HS-5 (cell line): ENCODE data around the gene BET1L.
"Not testable (repeated sequence)": the region's sequence is repeated elsewhere in the genome, so short reads cannot be mapped to it uniquely, and the experiment has no call there.

Experiments used
- DNase-seq: peaks from one replicate; pipeline ENCODE4 v3.0.0-alpha.2; 2012; ENCODE audit warnings: low read depth

BET1L gene

DNA sequence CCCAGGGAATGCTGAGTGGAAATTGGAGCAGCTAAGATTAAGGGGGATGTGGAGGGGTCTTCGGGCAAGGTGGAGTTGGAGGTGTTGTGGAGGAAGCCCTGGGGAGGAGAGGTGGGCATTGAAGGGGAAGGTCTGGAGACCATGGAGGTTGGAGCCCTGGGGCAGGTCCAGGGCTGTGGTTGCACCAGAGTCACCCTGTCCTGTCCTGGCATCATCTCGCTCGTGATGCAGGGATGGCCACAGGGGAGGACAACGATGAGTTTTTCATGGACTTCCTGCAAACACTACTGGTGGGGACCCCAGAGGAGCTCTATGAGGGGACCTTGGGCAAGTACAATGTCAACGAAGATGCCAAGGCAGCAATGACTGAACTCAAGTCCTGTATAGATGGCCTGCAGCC is 13.7 kb downstream of the BET1L start:
- not testable (repeated sequence) for DNase-seq

DNA sequence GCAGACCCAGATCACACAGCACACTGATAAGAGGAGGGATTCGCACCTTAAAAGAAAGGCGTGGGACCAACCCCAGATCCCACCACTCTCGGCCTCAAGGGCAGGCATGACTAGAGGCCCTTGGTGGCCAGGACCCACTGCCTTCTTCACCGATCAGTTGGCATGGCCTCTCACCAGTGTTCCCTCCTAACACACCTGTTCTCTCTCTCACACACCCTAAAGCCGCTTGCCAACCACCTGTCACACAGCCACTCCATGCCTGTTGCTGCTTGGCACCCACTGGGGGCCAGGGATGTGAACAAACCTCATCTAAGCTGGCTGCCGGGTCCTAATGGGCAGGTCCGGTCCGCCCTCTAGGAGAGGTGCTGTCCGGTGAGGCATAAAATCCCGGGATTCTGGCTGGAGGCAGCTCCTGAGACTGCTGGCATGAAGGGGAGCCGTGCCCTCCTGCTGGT is 14.5 kb downstream of the BET1L start, which contains the start of gene SCGB1C1:
Gene SCGB1C1, plus strand, starts transcription at position 405 of the 455 bp plus-strand sequence. Its CDS starts 22 bp downstream, at position 427.
- DNase-seq: not testable (repeated sequence)

GRCh38 chr11:191490-192478 is 15.4 kb downstream of the BET1L start:
- not testable (repeated sequence) for DNase-seq

- not testable (repeated sequence) for DNase-seq
Measured at GRCh38 chr11:190546-190945, 16.7 kb downstream of the BET1L start.

- not testable (repeated sequence) for DNase-seq
Measured at GRCh38 chr11:189843-190311, 17.3 kb downstream of the BET1L start.

GRCh38 chr11:189200-189783 is 17.9 kb downstream of the BET1L start:
- DNase-seq: not testable (repeated sequence)

- DNase-seq: not testable (repeated sequence)
Measured at GRCh38 chr11:180242-180641, 27.0 kb downstream of the BET1L start.
